ENCODE results near the gene MTARC1. TPM values are rescaled to one million over a fixed set of nuclear protein-coding genes. Genes with fewer than 3 reads are reported as not detected.

Gene MTARC1
- total RNA-seq, 2 donors from 2014 or later: 53.1 to 75.4 TPM

- Mint-ChIP-seq H3K4me3 (no peak overlapping the region), H3K27me3 (ENCODE audit: insufficient read depth) (no peaks in the 10 kb centered on the region), H3K27ac (no peak overlapping the region), H3K9me3 (no peaks in the 10 kb centered on the region), H3K4me1 (no peaks in the 10 kb centered on the region), H3K36me3 (ENCODE audit: low read depth) (peaks cover 19% of the 10 kb centered on the region)
- Histone ChIP-seq H3K4me3 (ENCODE audit: low read length) (no peak overlapping the region), H3K9ac (ENCODE audit: extremely low read depth, low read length, poor library complexity, severe bottlenecking) (no peak overlapping the region), H3K4me1 (ENCODE audit: control insufficient read depth, insufficient read depth, low read length) (no peaks in the 10 kb centered on the region), H3K27me3 (ENCODE audit: control insufficient read depth, insufficient read depth, low read length, poor library complexity, severe bottlenecking) (no peaks in the 10 kb centered on the region), H3K27ac (ENCODE audit: low read depth, low read length) (no peak overlapping the region), H3K36me3 (ENCODE audit: control insufficient read depth, insufficient read depth, low read length) (no peaks in the 10 kb centered on the region), H3K9me3 (ENCODE audit: control insufficient read depth, low read length) (no peaks in the 10 kb centered on the region)
- DNase-seq: no peak
- 78 to 88% methylated on average over 5 of the region's 5 CpGs for WGBS, 2 experiments (ENCODE audit: insufficient coverage in 1 of 2, insufficient read length in 1 of 2)
- TF ChIP-seq, protein P1, sequence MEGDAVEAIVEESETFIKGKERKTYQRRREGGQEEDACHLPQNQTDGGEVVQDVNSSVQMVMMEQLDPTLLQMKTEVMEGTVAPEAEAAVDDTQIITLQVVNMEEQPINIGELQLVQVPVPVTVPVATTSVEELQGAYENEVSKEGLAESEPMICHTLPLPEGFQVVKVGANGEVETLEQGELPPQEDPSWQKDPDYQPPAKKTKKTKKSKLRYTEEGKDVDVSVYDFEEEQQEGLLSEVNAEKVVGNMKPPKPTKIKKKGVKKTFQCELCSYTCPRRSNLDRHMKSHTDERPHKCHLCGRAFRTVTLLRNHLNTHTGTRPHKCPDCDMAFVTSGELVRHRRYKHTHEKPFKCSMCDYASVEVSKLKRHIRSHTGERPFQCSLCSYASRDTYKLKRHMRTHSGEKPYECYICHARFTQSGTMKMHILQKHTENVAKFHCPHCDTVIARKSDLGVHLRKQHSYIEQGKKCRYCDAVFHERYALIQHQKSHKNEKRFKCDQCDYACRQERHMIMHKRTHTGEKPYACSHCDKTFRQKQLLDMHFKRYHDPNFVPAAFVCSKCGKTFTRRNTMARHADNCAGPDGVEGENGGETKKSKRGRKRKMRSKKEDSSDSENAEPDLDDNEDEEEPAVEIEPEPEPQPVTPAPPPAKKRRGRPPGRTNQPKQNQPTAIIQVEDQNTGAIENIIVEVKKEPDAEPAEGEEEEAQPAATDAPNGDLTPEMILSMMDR (conservative IDR thresholded peaks at IDR 0.05): peak; percentile 29
These were observed 18.5 kb upstream of the MTARC1 start for GRCh38 chr1:220768126-220768601.

- no peak overlapping the region for H3K27ac Mint-ChIP-seq
- no peaks in the 10 kb centered on the region for H3K36me3 ChIP-seq (ENCODE audit: control insufficient read depth, insufficient read depth, low read length)
These were observed 17.5 kb upstream of the MTARC1 start for GRCh38 chr1:220769205-220769604.

GRCh38 chr1:220770245-220770913 is 16.3 kb upstream of the MTARC1 start:
- DNase-seq: no peak
- Mint-ChIP-seq H3K27me3 (ENCODE audit: insufficient read depth) (no peaks in the 10 kb centered on the region), H3K4me1 (no peaks in the 10 kb centered on the region), H3K36me3 (ENCODE audit: low read depth) (peaks cover 17% of the 10 kb centered on the region), H3K9me3 (no peaks in the 10 kb centered on the region), H3K4me3 (no peak overlapping the region), H3K27ac (no peak overlapping the region)
- H3K27ac ChIP-seq (ENCODE audit: low read depth, low read length): no peak overlapping the region
- H3K9me3 ChIP-seq (ENCODE audit: control insufficient read depth, low read length): no peaks in the 10 kb centered on the region
- no peak overlapping the region for H3K4me3 ChIP-seq (ENCODE audit: low read length)
- whole genome bisulfite sequencing, 2 experiments (ENCODE audit: insufficient coverage in 1 of 2, insufficient read length in 1 of 2): 91 to 98% methylated on average over 9 to 15 of the region's 15 CpGs
- H3K4me1 ChIP-seq (ENCODE audit: control insufficient read depth, insufficient read depth, low read length): no peaks in the 10 kb centered on the region
- no peak overlapping the region for H3K9ac ChIP-seq (ENCODE audit: extremely low read depth, low read length, poor library complexity, severe bottlenecking)
- no peaks in the 10 kb centered on the region for H3K27me3 ChIP-seq (ENCODE audit: control insufficient read depth, insufficient read depth, low read length, poor library complexity, severe bottlenecking)
- no peaks in the 10 kb centered on the region for H3K36me3 ChIP-seq (ENCODE audit: control insufficient read depth, insufficient read depth, low read length)
- TF ChIP-seq, protein P1 (conservative IDR thresholded peaks at IDR 0.05): no peak

More at GRCh38 chr1:220769205-220769604, 17.5 kb upstream of the MTARC1 start:
- no peaks in the 10 kb centered on the region for H3K27me3 ChIP-seq (ENCODE audit: control insufficient read depth, insufficient read depth, low read length, poor library complexity, severe bottlenecking)
- 90 to 94% methylated on average over 11 to 13 of the region's 13 CpGs for WGBS, 2 experiments (ENCODE audit: insufficient coverage in 1 of 2, insufficient read length in 1 of 2)
- H3K9ac ChIP-seq (ENCODE audit: extremely low read depth, low read length, poor library complexity, severe bottlenecking): no peak overlapping the region
- Mint-ChIP-seq H3K4me3 (no peak overlapping the region), H3K9me3 (no peaks in the 10 kb centered on the region), H3K36me3 (ENCODE audit: low read depth) (peaks cover 17% of the 10 kb centered on the region), H3K27me3 (ENCODE audit: insufficient read depth) (no peaks in the 10 kb centered on the region), H3K4me1 (no peaks in the 10 kb centered on the region)
- H3K4me1 ChIP-seq (ENCODE audit: control insufficient read depth, insufficient read depth, low read length): no peaks in the 10 kb centered on the region
- TF ChIP-seq, protein P1 (conservative IDR thresholded peaks at IDR 0.05): no peak
- no peaks in the 10 kb centered on the region for H3K9me3 ChIP-seq (ENCODE audit: control insufficient read depth, low read length)
- no peak for DNase-seq
- H3K4me3 ChIP-seq (ENCODE audit: low read length): no peak overlapping the region
- H3K27ac ChIP-seq (ENCODE audit: low read depth, low read length): no peak overlapping the region
